Upper lobe of right lung (tissue), 1 donor: ENCODE results near the gene INPPL1. TPM values are rescaled to one million over a fixed set of nuclear protein-coding genes. Genes with fewer than 3 reads are reported as not detected.

Experiments
- ATAC-seq: fragments of 200-7000 bp; cut with Tn5 transposase; one replicate; pipeline ENCODE4 v1.9.1; 2020; ENCODE audit warnings: mild to moderate bottlenecking, moderate library complexity
- DNase-seq: peaks from one replicate; pipeline ENCODE4 v3.0.0-alpha.2; 2020
- H3K27ac ChIP-seq: fragments of 200-600 bp; one replicate; pipeline ENCODE4 v1.8.0; 2022
- H3K27me3 ChIP-seq: fragments of 200-600 bp; one replicate; pipeline ENCODE4 v1.8.0; 2022; ENCODE audit warnings: mild to moderate bottlenecking
- H3K36me3 ChIP-seq: fragments of 200-600 bp; one replicate; pipeline ENCODE4 v1.8.0; 2022
- H3K4me1 ChIP-seq: fragments of 200-600 bp; one replicate; pipeline ENCODE4 v1.8.0; 2022
- H3K4me3 ChIP-seq: fragments of 200-600 bp; one replicate; pipeline ENCODE4 v1.8.0; 2022; ENCODE audit warnings: mild to moderate bottlenecking
- H3K9me3 ChIP-seq: fragments of 200-600 bp; one replicate; pipeline ENCODE4 v1.8.0; 2022
- CTCF ChIP-seq: fragments of 200-600 bp; IDR thresholded peaks from one replicate; pipeline ENCODE4 v1.8.0; 2022; ENCODE audit warnings: antibody characterized with exemption
- intact Hi-C: fragments of 100-400 bp; cut with DNase I; formaldehyde crosslinking; loops from one replicate; pipeline ENCODE4 v1.11.0; 2022
- total RNA-seq: library from RNA; stranded (reverse); fragmentation: NEBNext Ultra II Directional; extraction: Animal tissue kit (Norgen Biotek cat#: 25700); gene quantifications from one replicate; pipeline ENCODE4 v1.2.1, GENCODE V29; 2021
- donor health status: DM: no; HTN: yes; CAD: no; lungs with severe emphysema.

The INPPL1 gene
- total RNA-seq, 1 donor from 2014 or later = 146 TPM

- H3K4me1 ChIP-seq = peaks cover 27% of the 10 kb centered on the region
- H3K36me3 ChIP-seq = peaks cover 56% of the 10 kb centered on the region
- no peaks in the 10 kb centered on the region for H3K9me3 ChIP-seq
- ATAC-seq (no peak), DNase-seq (no peak)
- intact Hi-C loops = no loop called here
- H3K27ac ChIP-seq = no peak overlapping the region
- peaks cover 16% of the 10 kb centered on the region for H3K27me3 ChIP-seq
- no peak for TF ChIP-seq CTCF
- no peak overlapping the region for H3K4me3 ChIP-seq
These were observed 12.2 kb downstream of the INPPL1 start for GRCh38 chr11:72236774-72237111.

GRCh38 chr11:72237112-72237931, 12.8 kb downstream of the INPPL1 start:
- Histone ChIP-seq H3K4me1 (peaks cover 27% of the 10 kb centered on the region), H3K27me3 (peaks cover 22% of the 10 kb centered on the region), H3K4me3 (no peak overlapping the region), H3K9me3 (no peaks in the 10 kb centered on the region), H3K36me3 (peaks cover 50% of the 10 kb centered on the region), H3K27ac (no peak overlapping the region)
- no peak for ATAC-seq
- TF ChIP-seq CTCF = no peak
- DNase-seq = peak; percentile 60
- intact Hi-C loops = no loop called here

- peak; percentile 86 for DNase-seq
- no peak overlapping the region for H3K27ac ChIP-seq
- H3K4me3 ChIP-seq = no peak overlapping the region
- peaks cover 27% of the 10 kb centered on the region for H3K4me1 ChIP-seq
- H3K36me3 ChIP-seq = peaks cover 43% of the 10 kb centered on the region
- intact Hi-C loops = no loop called here
- no peaks in the 10 kb centered on the region for H3K9me3 ChIP-seq
- peak; percentile 81 for ATAC-seq
- peaks cover 29% of the 10 kb centered on the region for H3K27me3 ChIP-seq
- TF ChIP-seq CTCF = peak; percentile 72
These were observed 13.5 kb downstream of the INPPL1 start for GRCh38 chr11:72238040-72238450.

GRCh38 chr11:72238492-72239312, 14.1 kb downstream of the INPPL1 start:
- intact Hi-C loops = no loop called here

GRCh38 chr11:72239313-72239848, 14.8 kb downstream of the INPPL1 start:
- Histone ChIP-seq H3K27ac (no peak overlapping the region), H3K4me3 (peak overlapping the region; percentile 42), H3K27me3 (peaks cover 42% of the 10 kb centered on the region), H3K4me1 (peaks cover 27% of the 10 kb centered on the region), H3K9me3 (no peaks in the 10 kb centered on the region), H3K36me3 (peaks cover 29% of the 10 kb centered on the region)
- peak; percentile 56 for ATAC-seq
- intact Hi-C loops = no loop called here
- no peak for TF ChIP-seq CTCF
- peak; percentile 83 for DNase-seq

More at GRCh38 chr11:72238492-72239312, 14.1 kb downstream of the INPPL1 start:
- Histone ChIP-seq H3K36me3 (peaks cover 36% of the 10 kb centered on the region), H3K4me3 (no peak overlapping the region), H3K27ac (no peak overlapping the region), H3K9me3 (no peaks in the 10 kb centered on the region), H3K27me3 (peaks cover 35% of the 10 kb centered on the region), H3K4me1 (peaks cover 27% of the 10 kb centered on the region)
- DNase-seq (peak; percentile 62), ATAC-seq (no peak)
- TF ChIP-seq CTCF = no peak
